ENCODE data around the gene BSCL2. TPM values are rescaled to one million over a fixed set of nuclear protein-coding genes. Genes with fewer than 3 reads are reported as not detected.

BSCL2 gene
- total and polyA plus RNA-seq, 2 of the 13 experiments (the other 11 are each of a cell fraction or from before 2014, with no cell fraction given) = 19.5 to 21.1 TPM

DNA sequence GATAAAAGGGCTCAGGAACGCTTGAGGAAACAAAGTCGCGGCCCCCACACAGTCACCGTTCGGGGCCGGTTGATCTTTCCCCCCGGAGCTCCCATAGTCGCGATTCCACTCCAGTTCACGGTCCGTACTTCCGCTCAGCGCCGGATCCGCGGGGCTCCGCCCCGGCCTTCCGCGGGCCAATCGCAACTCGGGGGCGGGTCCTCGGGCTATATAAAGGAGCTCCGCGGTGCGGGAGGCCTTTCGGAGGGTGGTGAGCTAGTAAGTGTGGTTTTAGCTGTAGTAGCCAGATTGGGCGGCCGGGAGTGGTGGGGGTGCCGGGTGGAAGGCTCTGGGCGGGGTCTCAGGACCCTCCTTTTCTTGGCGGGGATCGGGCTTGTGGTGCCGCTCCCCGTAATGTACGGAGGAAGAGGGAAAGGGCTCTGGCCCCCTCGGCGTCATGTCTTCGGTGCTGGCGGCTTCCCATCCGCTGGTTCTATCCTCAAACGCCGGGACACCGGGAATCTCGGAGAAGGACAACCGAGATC lies 42.1 kb downstream of the BSCL2 start, which contains the start of the genes C11orf98 and CSKMT (continued):
- TF ChIP-seq CC2D1A (CRISPR knock-in tag; IDR thresholded peaks at IDR 0.05) (0 out of 2 replicates have a peak, but pooled peaks have one; percentile 74), ZNF674 (CRISPR knock-in tag; IDR thresholded peaks at IDR 0.05; ENCODE audit: low read depth) (no peak), FOXC1 (CRISPR knock-in tag; IDR thresholded peaks at IDR 0.05; ENCODE audit: borderline replicate concordance) (no peak), ZNF251 (CRISPR knock-in tag; IDR thresholded peaks at IDR 0.05) (no peak), SIX4 (CRISPR knock-in tag; IDR thresholded peaks at IDR 0.05) (peak; percentile 10; the same call in 1 of the 2 replicates), ZNF766 (CRISPR knock-in tag; IDR thresholded peaks at IDR 0.05; ENCODE audit: borderline replicate concordance) (peak; percentile 76), ZNF160 (CRISPR knock-in tag; IDR thresholded peaks at IDR 0.05) (peak; percentile 29; the same call in 1 of the 2 replicates), PAWR (CRISPR knock-in tag; IDR thresholded peaks at IDR 0.05; ENCODE audit: borderline replicate concordance) (0 out of 2 replicates have a peak, but pooled peaks have one; percentile 66), TGIF2 (CRISPR knock-in tag; IDR thresholded peaks at IDR 0.05) (0 out of 2 replicates have a peak, but pooled peaks have one; percentile 48), ZNF335 (CRISPR knock-in tag; IDR thresholded peaks at IDR 0.05) (0 out of 2 replicates have a peak, but pooled peaks have one; percentile 72), GPN1 (CRISPR knock-in tag; IDR thresholded peaks at IDR 0.05; ENCODE audit: borderline replicate concordance) (peak; percentile 14; the same call in 1 of the 2 replicates), KAT8 (CRISPR knock-in tag; IDR thresholded peaks at IDR 0.05) (peak; percentile 78), KDM1A (CRISPR knock-in tag; IDR thresholded peaks at IDR 0.05) (no peak), ATF7 (IDR thresholded peaks at IDR 0.05) (no peak), ATF7 (CRISPR knock-in tag; IDR thresholded peaks at IDR 0.05) (no peak), ZNF468 (CRISPR knock-in tag; IDR thresholded peaks at IDR 0.05) (0 out of 2 replicates have a peak, but pooled peaks have one; percentile 66), ZNF343 (CRISPR knock-in tag; IDR thresholded peaks at IDR 0.05) (0 out of 2 replicates have a peak, but pooled peaks have one; percentile 54), ARHGAP35 (CRISPR knock-in tag; IDR thresholded peaks at IDR 0.05; ENCODE audit: borderline replicate concordance) (peak; percentile 24; the same call in 1 of the 2 replicates), CREM (IDR thresholded peaks at IDR 0.05) (peak; percentile 54; the same call in 1 of the 2 replicates), CREM (CRISPR knock-in tag; IDR thresholded peaks at IDR 0.05) (no peak)
- TF ChIP-seq, protein P1, sequence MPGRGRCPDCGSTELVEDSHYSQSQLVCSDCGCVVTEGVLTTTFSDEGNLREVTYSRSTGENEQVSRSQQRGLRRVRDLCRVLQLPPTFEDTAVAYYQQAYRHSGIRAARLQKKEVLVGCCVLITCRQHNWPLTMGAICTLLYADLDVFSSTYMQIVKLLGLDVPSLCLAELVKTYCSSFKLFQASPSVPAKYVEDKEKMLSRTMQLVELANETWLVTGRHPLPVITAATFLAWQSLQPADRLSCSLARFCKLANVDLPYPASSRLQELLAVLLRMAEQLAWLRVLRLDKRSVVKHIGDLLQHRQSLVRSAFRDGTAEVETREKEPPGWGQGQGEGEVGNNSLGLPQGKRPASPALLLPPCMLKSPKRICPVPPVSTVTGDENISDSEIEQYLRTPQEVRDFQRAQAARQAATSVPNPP (CRISPR knock-in tag; IDR thresholded peaks at IDR 0.05) = peak; percentile 64; the same call in 1 of the 2 replicates
- TF ChIP-seq, protein P2, sequence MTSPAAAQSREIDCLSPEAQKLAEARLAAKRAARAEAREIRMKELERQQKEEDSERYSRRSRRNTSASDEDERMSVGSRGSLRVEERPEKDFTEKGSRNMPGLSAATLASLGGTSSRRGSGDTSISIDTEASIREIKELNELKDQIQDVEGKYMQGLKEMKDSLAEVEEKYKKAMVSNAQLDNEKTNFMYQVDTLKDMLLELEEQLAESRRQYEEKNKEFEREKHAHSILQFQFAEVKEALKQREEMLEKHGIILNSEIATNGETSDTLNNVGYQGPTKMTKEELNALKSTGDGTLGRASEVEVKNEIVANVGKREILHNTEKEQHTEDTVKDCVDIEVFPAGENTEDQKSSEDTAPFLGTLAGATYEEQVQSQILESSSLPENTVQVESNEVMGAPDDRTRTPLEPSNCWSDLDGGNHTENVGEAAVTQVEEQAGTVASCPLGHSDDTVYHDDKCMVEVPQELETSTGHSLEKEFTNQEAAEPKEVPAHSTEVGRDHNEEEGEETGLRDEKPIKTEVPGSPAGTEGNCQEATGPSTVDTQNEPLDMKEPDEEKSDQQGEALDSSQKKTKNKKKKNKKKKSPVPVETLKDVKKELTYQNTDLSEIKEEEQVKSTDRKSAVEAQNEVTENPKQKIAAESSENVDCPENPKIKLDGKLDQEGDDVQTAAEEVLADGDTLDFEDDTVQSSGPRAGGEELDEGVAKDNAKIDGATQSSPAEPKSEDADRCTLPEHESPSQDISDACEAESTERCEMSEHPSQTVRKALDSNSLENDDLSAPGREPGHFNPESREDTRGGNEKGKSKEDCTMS (CRISPR knock-in tag; conservative IDR thresholded peaks at IDR 0.05) = no peak
- TF ChIP-seq, protein P3, sequence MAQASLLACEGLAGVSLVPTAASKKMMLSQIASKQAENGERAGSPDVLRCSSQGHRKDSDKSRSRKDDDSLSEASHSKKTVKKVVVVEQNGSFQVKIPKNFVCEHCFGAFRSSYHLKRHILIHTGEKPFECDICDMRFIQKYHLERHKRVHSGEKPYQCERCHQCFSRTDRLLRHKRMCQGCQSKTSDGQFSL (CRISPR knock-in tag; IDR thresholded peaks at IDR 0.05) = peak; percentile 90

Measured in HepG2 (cell line).